Measurements from ENCODE around the gene DNAJC3. TPM values are rescaled to one million over a fixed set of nuclear protein-coding genes. Genes with fewer than 3 reads are reported as not detected.

DNAJC3 gene
- total and polyA plus RNA-seq, 2 of the 8 experiments (the other 6 are each of a cell fraction or from before 2014, with no cell fraction given), result 4.3 to 24.1 TPM

DNA sequence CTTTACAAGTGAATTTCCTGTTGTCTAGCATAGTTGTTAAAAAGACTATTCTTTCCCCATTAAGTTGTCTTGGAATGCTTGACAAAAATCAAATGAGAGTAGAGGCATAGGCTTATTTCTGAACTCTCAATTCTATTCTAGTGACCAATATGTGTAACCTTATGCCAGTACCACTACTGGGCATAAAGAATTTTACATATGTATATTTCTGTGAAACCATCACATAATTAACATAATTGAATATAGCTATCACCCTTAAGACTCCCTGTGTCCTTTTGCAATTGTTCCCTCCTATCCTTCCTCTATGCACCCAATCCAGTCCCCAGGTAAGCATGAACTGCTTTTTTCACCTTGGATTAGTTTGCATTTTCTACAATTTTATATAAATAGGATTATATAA is 165.0 kb downstream of the DNAJC3 start (continued):
- TF ChIP-seq POU5F1 (IDR thresholded peaks at IDR 0.05; ENCODE audit: low read depth, low read length) (no peak), TAF7 (optimal IDR thresholded peaks at IDR 0.05; ENCODE audit: borderline replicate concordance, low read depth, low read length) (no peak), EGR1 (IDR thresholded peaks at IDR 0.05; ENCODE audit: borderline replicate concordance, low read depth, low read length) (no peak), CEBPB (IDR thresholded peaks at IDR 0.05; ENCODE audit: low read depth, low read length) (no peak), TAF1 (IDR thresholded peaks at IDR 0.05; ENCODE audit: low read depth, low read length) (no peak)
